Naive thymus-derived CD8-positive, alpha-beta T cell (primary cell): ENCODE measurements around the gene NDST4. TPM values are rescaled to one million over a fixed set of nuclear protein-coding genes. Genes with fewer than 3 reads are reported as not detected.

ENCODE experiments used
- ATAC-seq, 2 donors: fragments of 150-1000 bp; cut with Tn5 transposase in 1 of 2; sonication (Bioruptor Pico), chemical (Tn5 transposase) in 1 of 2; 1 replicate in 1 of 2; 2 replicates in 1 of 2; pipeline ENCODE4 v1.10.0; 2021; ENCODE audit warnings: mild to moderate bottlenecking in 2 of 2, moderate library complexity in 2 of 2
- POLR2A ChIA-PET: fragments of 350-600 bp; sonication (Branson Sonifier 250); formaldehyde crosslinking; loops from one replicate; lab custom pipeline; 2021; ENCODE audit warnings: antibody characterized with exemption; lab: Charles Lee
- DNase-seq, 10 donors: peaks; one replicate each; pipeline versions ENCODE4 v3.0.0 to v3.0.0-alpha.2; 2020 to 2022
- H3K27ac Mint-ChIP-seq, 10 donors: one replicate each; pipeline ENCODE4 v1.8.0; 2020 to 2022; ENCODE audit warnings: mild to moderate bottlenecking in 10 of 10, mixed read lengths in 10 of 10, moderate library complexity in 4 of 10, inconsistent platforms in 1 of 10
- H3K27me3 Mint-ChIP-seq, 5 donors: one replicate each; pipeline ENCODE4 v1.8.0; 2021 to 2022; ENCODE audit warnings: mixed read lengths in 5 of 5
- H3K36me3 Mint-ChIP-seq, 3 donors: one replicate each; pipeline ENCODE4 v1.8.0; 2020 to 2022; ENCODE audit warnings: mixed read lengths in 3 of 3, mild to moderate bottlenecking in 2 of 3, inconsistent platforms in 1 of 3
- H3K4me1 Mint-ChIP-seq, 4 donors: one replicate each; pipeline ENCODE4 v1.8.0; 2021 to 2022; ENCODE audit warnings: mixed read lengths in 4 of 4
- H3K4me3 Mint-ChIP-seq, 10 donors: one replicate each; pipeline ENCODE4 v1.8.0; 2020 to 2022; ENCODE audit warnings: mild to moderate bottlenecking in 10 of 10, mixed read lengths in 10 of 10, moderate library complexity in 6 of 10, inconsistent platforms in 1 of 10
- H3K9me3 Mint-ChIP-seq, 9 donors: one replicate each; pipeline ENCODE4 v1.8.0; 2020 to 2022; ENCODE audit warnings: mixed read lengths in 9 of 9, mild to moderate bottlenecking in 3 of 9, inconsistent platforms in 1 of 9, moderate library complexity in 1 of 9
- polyA plus RNA-seq, 3 donors: library from polyadenylated mRNA; unstranded; fragments of 300-500 nt; fragmentation: Illumina TruSeq; gene quantifications; one replicate each; pipeline ENCODE4 v1.2.3, GENCODE V29; 2021
- total RNA-seq, 8 experiments: library from RNA in 2 of 8; stranded (reverse) in 2 of 8; gene quantifications; one replicate each; pipeline ENCODE4 v1.2.3 and lab custom pipeline; 2021 to 2026

Gene NDST4
- total and polyA plus RNA-seq, 5 experiments from 2014 or later, result not detected

GRCh38 chr4:115110191-115111181 lies 2.9 kb downstream of the NDST4 start:
- no peaks in the 10 kb centered on the region for H3K36me3 Mint-ChIP-seq
- H3K9me3 Mint-ChIP-seq, result peaks cover 0 to 3% (median 0%) of the 10 kb centered on the region in 9 donors

GRCh38 chr4:115108850-115109249 lies 4.6 kb downstream of the NDST4 start:
- ATAC-seq, result no peak
- H3K27ac Mint-ChIP-seq, result no peak overlapping the region

More at GRCh38 chr4:115110191-115111181, 2.9 kb downstream of the NDST4 start:
- H3K27me3 Mint-ChIP-seq, result peaks cover 0 to 1% (median 0%) of the 10 kb centered on the region in 5 donors
- no peak for DNase-seq
- no peaks in the 10 kb centered on the region for H3K4me1 Mint-ChIP-seq
- POLR2A ChIA-PET, result no interaction called here
- no peak for ATAC-seq
- H3K4me3 Mint-ChIP-seq, result no peak overlapping the region
- no peak overlapping the region for H3K27ac Mint-ChIP-seq

DNA sequence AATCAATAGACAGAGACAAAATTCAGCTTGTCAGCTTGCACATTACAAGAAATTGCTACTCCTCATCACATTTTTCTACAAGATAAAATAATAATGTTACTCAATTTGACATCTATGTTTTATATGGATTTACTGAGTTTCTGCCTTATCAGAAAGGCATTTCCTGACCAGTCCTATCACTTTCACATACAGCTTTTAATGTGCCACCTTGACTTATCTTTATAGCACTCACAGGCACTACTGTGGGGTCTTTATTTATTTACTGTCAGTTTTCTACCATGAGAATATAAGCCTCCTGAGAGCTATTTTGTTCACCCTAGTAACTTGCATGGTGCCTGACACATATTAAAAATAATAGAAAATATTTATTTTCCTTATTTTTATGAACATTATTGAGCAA lies 6.0 kb downstream of the NDST4 start:
- Mint-ChIP-seq H3K4me1 (no peaks in the 10 kb centered on the region), H3K4me3 (no peak overlapping the region), H3K36me3 (no peaks in the 10 kb centered on the region), H3K27ac (no peak overlapping the region), H3K9me3 (peaks cover 0 to 3% (median 0%) of the 10 kb centered on the region in 9 donors), H3K27me3 (peaks cover 0 to 1% (median 0%) of the 10 kb centered on the region in 5 donors)
- DNase-seq (no peak), ATAC-seq (no peak)
- POLR2A ChIA-PET, result no interaction called here

More at GRCh38 chr4:115108850-115109249, 4.6 kb downstream of the NDST4 start:
- no peak for DNase-seq
- Mint-ChIP-seq H3K4me3 (no peak overlapping the region), H3K27me3 (peaks cover 0 to 1% (median 0%) of the 10 kb centered on the region in 5 donors), H3K9me3 (peaks cover 0 to 3% (median 0%) of the 10 kb centered on the region in 9 donors), H3K36me3 (no peaks in the 10 kb centered on the region), H3K4me1 (no peaks in the 10 kb centered on the region)
- POLR2A ChIA-PET, result no interaction called here

DNA sequence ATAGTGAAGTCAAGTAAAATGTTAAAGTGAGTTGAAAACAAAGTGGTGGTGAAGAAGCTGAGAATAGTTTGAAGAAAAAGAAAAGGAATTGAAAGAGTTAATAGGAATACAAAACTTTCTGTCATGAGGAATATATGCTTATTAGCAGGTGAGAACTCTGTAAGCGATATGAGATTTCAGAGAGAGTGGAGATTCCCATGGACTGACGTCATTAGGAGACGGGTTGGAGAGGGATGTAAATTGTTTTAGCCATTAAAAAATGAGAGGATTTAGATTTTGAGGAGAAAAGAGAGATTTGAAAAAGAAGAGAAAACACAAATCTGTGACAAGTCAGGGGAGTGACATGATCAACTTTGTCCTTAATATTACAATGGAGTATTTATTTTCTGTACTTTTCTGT lies 11.7 kb downstream of the NDST4 start:
- peaks cover 0 to 3% (median 0%) of the 10 kb centered on the region in 9 donors for H3K9me3 Mint-ChIP-seq
- peaks cover 0 to 4% (median 0%) of the 10 kb centered on the region in 5 donors for H3K27me3 Mint-ChIP-seq
- no peak overlapping the region for H3K27ac Mint-ChIP-seq
- H3K4me1 Mint-ChIP-seq, result no peaks in the 10 kb centered on the region
- ATAC-seq, result no peak
- no peak overlapping the region for H3K4me3 Mint-ChIP-seq
- POLR2A ChIA-PET, result no interaction called here
- DNase-seq, result no peak
- no peaks in the 10 kb centered on the region for H3K36me3 Mint-ChIP-seq

GRCh38 chr4:115090483-115091075 lies 22.8 kb downstream of the NDST4 start:
- POLR2A ChIA-PET, result no interaction called here
- DNase-seq (peak in 1 of 10 donors; percentile 19), ATAC-seq (no peak)
- H3K4me1 Mint-ChIP-seq, result no peaks in the 10 kb centered on the region
- H3K36me3 Mint-ChIP-seq, result no peaks in the 10 kb centered on the region
- H3K27me3 Mint-ChIP-seq, result peaks cover 0 to 4% (median 0%) of the 10 kb centered on the region in 5 donors
- peaks cover 0 to 3% (median 0%) of the 10 kb centered on the region in 9 donors for H3K9me3 Mint-ChIP-seq
- no peak overlapping the region for H3K4me3 Mint-ChIP-seq
- peak overlapping the region in 1 of 10 donors; percentile 26 for H3K27ac Mint-ChIP-seq

GRCh38 chr4:115082633-115083032 lies 30.8 kb downstream of the NDST4 start:
- Mint-ChIP-seq H3K4me3 (no peak overlapping the region), H3K9me3 (peaks cover 0 to 13% (median 9%) of the 10 kb centered on the region in 9 donors), H3K4me1 (no peaks in the 10 kb centered on the region), H3K27ac (no peak overlapping the region), H3K27me3 (peaks cover 0 to 3% (median 0%) of the 10 kb centered on the region in 5 donors), H3K36me3 (no peaks in the 10 kb centered on the region)
- DNase-seq (no peak), ATAC-seq (no peak)
- POLR2A ChIA-PET, result no interaction called here

DNA sequence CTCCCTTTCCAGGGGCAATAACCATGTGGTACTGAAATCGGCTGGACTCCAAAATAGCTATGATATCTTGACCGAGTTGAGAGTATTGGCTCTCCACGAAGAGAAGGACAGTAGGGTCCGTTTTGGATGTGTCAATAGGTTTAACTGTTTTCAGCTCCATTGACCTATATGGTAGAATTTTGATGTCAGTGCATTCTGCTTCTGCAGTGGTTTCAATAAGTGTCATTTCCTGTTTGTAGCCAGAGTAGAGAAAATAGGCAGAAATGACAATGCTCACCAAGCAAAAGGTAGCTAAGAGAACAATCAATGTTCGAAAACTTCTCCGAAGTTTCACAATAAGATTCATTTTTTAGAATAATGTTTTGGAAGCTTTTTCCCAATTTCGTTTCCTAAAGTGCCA lies 36.7 kb downstream of the NDST4 start:
- Mint-ChIP-seq H3K27ac (no peak overlapping the region), H3K36me3 (no peaks in the 10 kb centered on the region), H3K4me3 (no peak overlapping the region), H3K4me1 (no peaks in the 10 kb centered on the region), H3K9me3 (no peaks in the 10 kb centered on the region), H3K27me3 (no peaks in the 10 kb centered on the region)
- DNase-seq, result no peak
- ATAC-seq, result no peak
- POLR2A ChIA-PET, result interaction anchor here (0.5 kb wide), 1 partner anchor 37 kb away, joined by 3 read pairs; no protein-coding TSS in a partner anchor

- POLR2A ChIA-PET, result no interaction called here
These were observed 54.9 kb downstream of the NDST4 start for GRCh38 chr4:115058533-115058932.

DNA sequence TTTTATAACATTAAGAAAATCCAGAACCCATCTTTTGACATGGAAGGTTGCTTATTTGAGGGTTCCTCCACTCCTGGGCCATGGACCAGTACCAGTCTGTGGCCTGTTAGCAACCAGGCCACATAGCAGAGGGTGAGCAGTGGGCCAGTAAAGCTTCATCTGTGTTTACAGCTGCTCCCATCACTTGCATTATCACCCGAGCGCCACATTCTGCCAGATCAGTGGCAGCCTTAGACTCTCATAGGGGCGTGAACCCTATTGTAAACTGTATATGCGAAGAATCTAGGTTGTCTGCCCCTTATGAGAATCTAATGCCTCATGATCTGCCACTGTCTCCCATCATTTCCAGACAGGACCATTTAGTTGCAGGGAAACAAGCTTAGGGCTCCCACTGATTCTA lies 58.6 kb downstream of the NDST4 start:
- ATAC-seq (no peak), DNase-seq (no peak)
- no peaks in the 10 kb centered on the region for H3K36me3 Mint-ChIP-seq
- no peak overlapping the region for H3K27ac Mint-ChIP-seq
- no peaks in the 10 kb centered on the region for H3K4me1 Mint-ChIP-seq
- peaks cover 0 to 8% (median 0%) of the 10 kb centered on the region in 9 donors for H3K9me3 Mint-ChIP-seq
- POLR2A ChIA-PET, result no interaction called here
- no peaks in the 10 kb centered on the region for H3K27me3 Mint-ChIP-seq
- H3K4me3 Mint-ChIP-seq, result no peak overlapping the region

More at GRCh38 chr4:115058533-115058932, 54.9 kb downstream of the NDST4 start:
- H3K36me3 Mint-ChIP-seq, result no peaks in the 10 kb centered on the region
- ATAC-seq (no peak), DNase-seq (no peak)
- H3K27me3 Mint-ChIP-seq, result no peaks in the 10 kb centered on the region
- H3K27ac Mint-ChIP-seq, result no peak overlapping the region
- no peak overlapping the region for H3K4me3 Mint-ChIP-seq
- H3K9me3 Mint-ChIP-seq, result peaks cover 0 to 2% (median 0%) of the 10 kb centered on the region in 9 donors
- H3K4me1 Mint-ChIP-seq, result no peaks in the 10 kb centered on the region

DNA sequence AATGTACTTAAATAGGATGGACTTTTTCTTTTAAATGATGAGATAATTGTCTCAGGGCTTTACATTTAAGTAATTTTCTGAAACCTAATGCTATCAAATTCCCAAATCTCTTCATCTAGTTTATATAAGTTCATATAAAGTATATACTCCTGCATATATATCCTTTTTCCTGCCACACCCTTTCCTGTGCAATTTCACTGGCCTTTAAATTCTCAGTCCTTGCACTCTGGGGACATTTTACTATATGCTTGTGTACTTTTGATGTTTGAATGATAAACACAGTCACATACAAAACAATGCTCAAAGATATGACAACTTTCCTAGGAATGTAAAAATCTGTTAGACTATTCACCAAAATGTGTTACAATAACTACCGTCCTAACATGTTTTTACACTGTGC lies 60.1 kb downstream of the NDST4 start:
- POLR2A ChIA-PET, result no interaction called here
- ATAC-seq, result no peak
- H3K36me3 Mint-ChIP-seq, result no peaks in the 10 kb centered on the region
- no peak overlapping the region for H3K27ac Mint-ChIP-seq
- H3K9me3 Mint-ChIP-seq, result peaks cover 0 to 6% (median 0%) of the 10 kb centered on the region in 9 donors
- H3K4me3 Mint-ChIP-seq, result no peak overlapping the region
- H3K27me3 Mint-ChIP-seq, result no peaks in the 10 kb centered on the region
- H3K4me1 Mint-ChIP-seq, result no peaks in the 10 kb centered on the region
- no peak for DNase-seq

- Mint-ChIP-seq H3K4me3 (no peak overlapping the region), H3K36me3 (no peaks in the 10 kb centered on the region), H3K9me3 (peaks cover 0 to 2% (median 0%) of the 10 kb centered on the region in 9 donors), H3K27ac (no peak overlapping the region), H3K27me3 (no peaks in the 10 kb centered on the region), H3K4me1 (no peaks in the 10 kb centered on the region)
- POLR2A ChIA-PET, result no interaction called here
- no peak for ATAC-seq
- DNase-seq, result no peak
These were observed 70.9 kb downstream of the NDST4 start for GRCh38 chr4:115042496-115042895.

DNA sequence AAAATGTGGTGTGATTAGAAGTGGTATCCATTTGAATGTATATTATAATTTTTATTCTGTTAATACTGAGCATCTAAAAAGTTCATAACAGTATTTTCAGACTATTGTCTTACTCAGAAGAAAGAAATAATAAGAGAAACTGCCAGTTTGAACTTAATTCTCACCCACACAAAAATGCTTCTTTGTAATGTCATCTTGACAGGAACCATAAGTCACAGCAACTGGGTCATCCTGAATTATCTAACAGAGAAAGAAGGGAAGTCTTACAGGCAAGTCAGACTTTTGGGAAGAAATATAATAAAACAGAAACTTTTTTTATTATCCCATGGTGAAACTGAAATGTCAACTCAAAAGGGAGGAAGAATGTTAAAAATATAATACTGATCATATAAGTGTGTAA lies 83.1 kb downstream of the NDST4 start:
- H3K4me3 Mint-ChIP-seq, result no peak overlapping the region

More for the DNA sequence above, 83.1 kb downstream of the NDST4 start:
- no peak for ATAC-seq
- Mint-ChIP-seq H3K9me3 (peaks cover 0 to 8% (median 0%) of the 10 kb centered on the region in 9 donors), H3K27me3 (no peaks in the 10 kb centered on the region), H3K27ac (no peak overlapping the region), H3K4me1 (no peaks in the 10 kb centered on the region), H3K36me3 (no peaks in the 10 kb centered on the region)
- POLR2A ChIA-PET, result no interaction called here
- no peak for DNase-seq
